Esophagus squamous epithelium (tissue), 5 donors: ENCODE data around the gene TXNDC12. TPM values are rescaled to one million over a fixed set of nuclear protein-coding genes. Genes with fewer than 3 reads are reported as not detected.

Source experiments
- DNase-seq: peaks from one replicate; lab custom pipeline; 2025; lab: John Stamatoyannopoulos, UW
- H3K27ac ChIP-seq, 4 donors: fragments of 200-600 bp; sonication (generic); one replicate each; pipeline ENCODE4 v1.5.1; 2016 to 2019; ENCODE audit warnings: mild to moderate bottlenecking in 1 of 4
- H3K27me3 ChIP-seq, 4 donors: fragments of 200-600 bp; sonication (generic); 1 replicate in 3 of 4; 2 replicates in 1 of 4; pipeline versions ENCODE4 v1.5.1 to v1.6.0; 2017 to 2021; ENCODE audit warnings: antibody characterized with exemption in 1 of 4
- H3K36me3 ChIP-seq, 3 donors: fragments of 200-600 bp; sonication (generic); one replicate each; pipeline ENCODE4 v1.5.1; 2016 to 2019
- H3K4me1 ChIP-seq, 3 donors: fragments of 200-600 bp; sonication (generic); one replicate each; pipeline ENCODE4 v1.5.1; 2017 to 2019
- H3K4me3 ChIP-seq, 4 donors: fragments of 200-600 bp; sonication (generic); 1 replicate in 3 of 4; 2 replicates in 1 of 4; pipeline ENCODE4 v1.5.1; 2016 to 2019; ENCODE audit warnings: mild to moderate bottlenecking in 2 of 4, moderate library complexity in 1 of 4
- H3K9me3 ChIP-seq, 3 donors: fragments of 200-600 bp; sonication (generic); one replicate each; pipeline ENCODE4 v1.5.1; 2016 to 2019
- CTCF ChIP-seq, 6 experiments: fragments of 450-650 bp in 4 of 6; fragments of 200-600 bp in 2 of 6; sonication (generic) in 2 of 6; IDR thresholded peaks; one replicate each; pipeline ENCODE4 v1.5.1; 2016 to 2019; ENCODE audit warnings: antibody characterized with exemption in 6 of 6, mild to moderate bottlenecking in 4 of 6, moderate library complexity in 4 of 6
- POLR2A ChIP-seq, 4 donors: fragments of 450-650 bp; IDR thresholded peaks; one replicate each; pipeline ENCODE4 v1.6.1; 2017; ENCODE audit warnings: antibody characterized with exemption in 4 of 4, mild to moderate bottlenecking in 4 of 4, moderate library complexity in 3 of 4
- WGBS, 2 donors: methylation state at CpG; one replicate each; pipeline ENCODE4 v1.1.5; 2018; 5-methylcytosine and 5-hydroxymethylcytosine counted together
- intact Hi-C: fragments of 100-400 bp; cut with DNase I; formaldehyde crosslinking; loops from one replicate; pipeline ENCODE4 v1.15.0; 2022
- total RNA-seq, 4 donors: library from RNA; depleted of rRNA; stranded (reverse); fragments of >200 nt; gene quantifications; one replicate each; pipeline ENCODE4 v1.1.0, GENCODE V29; 2016
- donor health status: DM: yes; HTN: yes; CAD: no.

Gene TXNDC12
- total RNA-seq, 4 donors from 2014 or later, result 16.6 to 29.8 (median 23.2) TPM

DNA sequence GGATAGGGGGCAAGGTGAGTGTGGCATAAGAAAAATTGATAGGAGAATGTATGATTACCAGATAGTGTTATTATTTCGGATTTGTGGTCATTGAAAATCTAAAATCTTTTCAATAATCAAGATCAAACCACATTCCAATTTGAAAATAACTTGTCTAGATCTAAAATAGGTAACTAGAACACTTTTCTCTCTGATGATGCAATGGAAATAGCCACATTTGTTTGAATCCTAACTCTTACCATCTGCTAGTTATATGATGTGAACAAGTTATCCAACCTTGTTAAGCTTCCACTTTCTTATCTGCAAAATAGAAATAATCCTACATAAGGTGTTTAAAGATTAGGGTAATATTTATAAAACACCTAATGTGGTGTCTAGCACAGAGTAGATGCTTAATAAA is 4.9 kb upstream of the TXNDC12 start:
- no peak for TF ChIP-seq CTCF (IDR thresholded peaks at IDR 0.05)
- no peak for TF ChIP-seq POLR2A (IDR thresholded peaks at IDR 0.05)
- WGBS, 2 donors, result 88 to 97% methylated on average over 1 of the region's 1 CpG
- peaks cover 8 to 36% (median 23%) of the 10 kb centered on the region in 3 donors for H3K4me1 ChIP-seq
- H3K27me3 ChIP-seq, result no peaks in the 10 kb centered on the region
- H3K36me3 ChIP-seq, result peaks cover 6 to 53% (median 20%) of the 10 kb centered on the region in 3 donors
- H3K4me3 ChIP-seq, result no peak overlapping the region
- H3K27ac ChIP-seq, result peak overlapping the region in 1 of 4 donors; percentile 74
- no peaks in the 10 kb centered on the region for H3K9me3 ChIP-seq
- DNase-seq, result no peak
- intact Hi-C loops, result no loop called here

- no peak for TF ChIP-seq POLR2A (IDR thresholded peaks at IDR 0.05)
- TF ChIP-seq CTCF (IDR thresholded peaks at IDR 0.05), result no peak
- DNase-seq, result no peak
- H3K36me3 ChIP-seq, result peaks cover 5 to 48% (median 20%) of the 10 kb centered on the region in 3 donors
- no peaks in the 10 kb centered on the region for H3K9me3 ChIP-seq
- H3K27me3 ChIP-seq, result no peaks in the 10 kb centered on the region
- H3K4me1 ChIP-seq, result peaks cover 12 to 41% (median 27%) of the 10 kb centered on the region in 3 donors
- H3K4me3 ChIP-seq, result no peak overlapping the region
- intact Hi-C loops, result no loop called here
- peak overlapping the region; percentile 32 to 96 (median 64) for H3K27ac ChIP-seq
Observed at GRCh38 chr1:52059321-52059720, 4.3 kb upstream of the TXNDC12 start.

GRCh38 chr1:52057876-52058415 is 3.0 kb upstream of the TXNDC12 start:
- DNase-seq, result no peak
- peaks cover 14 to 53% (median 38%) of the 10 kb centered on the region in 3 donors for H3K4me1 ChIP-seq

GRCh38 chr1:52057255-52057654 is 2.3 kb upstream of the TXNDC12 start:
- no peaks in the 10 kb centered on the region for H3K9me3 ChIP-seq
- peak overlapping the region; percentile 73 to 99 (median 96) for H3K4me3 ChIP-seq
- peak overlapping the region; percentile 90 to 98 (median 96) for H3K27ac ChIP-seq
- H3K27me3 ChIP-seq, result no peaks in the 10 kb centered on the region
- intact Hi-C loops, result no loop called here
- DNase-seq, result no peak
- TF ChIP-seq CTCF (IDR thresholded peaks at IDR 0.05) (no peak), POLR2A (IDR thresholded peaks at IDR 0.05) (no peak)
- H3K36me3 ChIP-seq, result peaks cover 0 to 37% (median 12%) of the 10 kb centered on the region in 3 donors
- 0% methylated on average over 1 of the region's 1 CpG for WGBS, 2 donors
- peaks cover 14 to 53% (median 38%) of the 10 kb centered on the region in 3 donors for H3K4me1 ChIP-seq

More at GRCh38 chr1:52057876-52058415, 3.0 kb upstream of the TXNDC12 start:
- TF ChIP-seq POLR2A (IDR thresholded peaks at IDR 0.05) (no peak), CTCF (IDR thresholded peaks at IDR 0.05) (no peak)
- intact Hi-C loops, result no loop called here
- peak overlapping the region in 2 of 4 donors; percentile 74 to 96 for H3K27ac ChIP-seq
- H3K36me3 ChIP-seq, result peaks cover 4 to 37% (median 18%) of the 10 kb centered on the region in 3 donors
- no peaks in the 10 kb centered on the region for H3K27me3 ChIP-seq
- WGBS, 2 donors, result 62 to 79% methylated on average over 1 of the region's 1 CpG
- peak overlapping the region in 1 of 4 donors; percentile 99 for H3K4me3 ChIP-seq
- no peaks in the 10 kb centered on the region for H3K9me3 ChIP-seq

DNA sequence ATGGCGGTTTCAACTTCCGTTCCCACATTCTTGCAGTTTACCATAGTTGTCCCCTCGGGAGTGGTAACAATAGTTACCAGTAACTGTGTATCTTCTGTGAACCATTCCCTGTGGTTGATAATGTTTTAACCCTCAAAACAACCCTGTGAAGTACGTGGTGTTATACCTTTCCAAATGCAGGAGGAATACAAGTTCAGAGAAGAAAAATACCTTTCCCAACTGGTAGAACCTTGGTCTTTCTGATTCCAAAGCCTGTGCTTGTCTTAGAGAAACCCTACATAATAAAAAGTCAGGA is 1.9 kb upstream of the TXNDC12 start:
- H3K4me1 ChIP-seq, result peaks cover 14 to 53% (median 38%) of the 10 kb centered on the region in 3 donors
- 0% methylated on average over 4 of the region's 4 CpGs for WGBS, 2 donors
- no peak for DNase-seq
- peak overlapping the region; percentile 90 to 98 (median 96) for H3K27ac ChIP-seq
- H3K9me3 ChIP-seq, result no peaks in the 10 kb centered on the region
- H3K36me3 ChIP-seq, result peaks cover 0 to 37% (median 12%) of the 10 kb centered on the region in 3 donors
- intact Hi-C loops, result no loop called here
- no peaks in the 10 kb centered on the region for H3K27me3 ChIP-seq
- peak overlapping the region; percentile 73 to 99 (median 96) for H3K4me3 ChIP-seq
- TF ChIP-seq POLR2A (IDR thresholded peaks at IDR 0.05) (no peak), CTCF (IDR thresholded peaks at IDR 0.05) (no peak)
